HTERT RPE-1 (cell line): ENCODE measurements around the gene HIPK3.

Experiments used
- in situ Hi-C: fragments of 300-500 bp; cut with MboI; formaldehyde crosslinking; loops from 4 replicates; pipeline ENCODE4 v1.14.3; 2020; ENCODE audit warnings: low sequenced_read_pairs

Gene HIPK3

GRCh38 chr11:33388793-33389525, 131.8 kb downstream of the HIPK3 start:
- in situ Hi-C loops = no loop called here

GRCh38 chr11:33389635-33390034, 132.5 kb downstream of the HIPK3 start:
- in situ Hi-C loops = no loop called here

GRCh38 chr11:33390944-33391892, 134.0 kb downstream of the HIPK3 start:
- in situ Hi-C loops = no loop called here

GRCh38 chr11:33391893-33392251, 134.7 kb downstream of the HIPK3 start:
- in situ Hi-C loops = no loop called here

GRCh38 chr11:33394431-33395109, 137.4 kb downstream of the HIPK3 start:
- in situ Hi-C loops = no loop called here

- in situ Hi-C loops = no loop called here
Measured at GRCh38 chr11:33396361-33396760, 139.2 kb downstream of the HIPK3 start.

GRCh38 chr11:33399421-33399820, 142.2 kb downstream of the HIPK3 start:
- in situ Hi-C loops = no loop called here

- in situ Hi-C loops = no loop called here
Measured at GRCh38 chr11:33402066-33402465, 144.9 kb downstream of the HIPK3 start.

GRCh38 chr11:33403344-33403743, 146.2 kb downstream of the HIPK3 start:
- in situ Hi-C loops = no loop called here

- in situ Hi-C loops = no loop called here
Measured at GRCh38 chr11:33405834-33406602, 148.8 kb downstream of the HIPK3 start.
